SK-N-SH treated with all-trans-retinoic acid at 6 μM for 48 hours (cell line): ENCODE data around the gene OSCP1.

Experiments used
- BACH2 ChIP-seq: fragments of 250-450 bp; sonication (Bioruptor Pico); IDR thresholded peaks from 2 replicates; pipeline ENCODE4 v1.9.0; 2021; ENCODE audit warnings: mild to moderate bottlenecking, borderline replicate concordance
- CREB5 ChIP-seq: fragments of 250-450 bp; sonication (Bioruptor Pico); IDR thresholded peaks from 2 replicates; pipeline ENCODE4 v1.5.1; 2020; ENCODE audit warnings: low read depth, mild to moderate bottlenecking, moderate library complexity
- CSRNP3 ChIP-seq: fragments of 250-450 bp; sonication (Bioruptor Pico); IDR thresholded peaks from 2 replicates; pipeline ENCODE4 v1.5.1; 2021; ENCODE audit warnings: mild to moderate bottlenecking, moderate library complexity
- PATZ1 ChIP-seq: fragments of 250-450 bp; sonication (Bioruptor Pico); IDR thresholded peaks from 2 replicates; pipeline ENCODE4 v1.8.0; 2020; ENCODE audit warnings: mild to moderate bottlenecking, moderate library complexity, borderline replicate concordance
- POU6F1 ChIP-seq: fragments of 250-450 bp; sonication (Bioruptor Pico); IDR thresholded peaks from 2 replicates; pipeline ENCODE4 v1.8.0; 2021; ENCODE audit warnings: low read depth, mild to moderate bottlenecking, moderate library complexity, borderline replicate concordance
- SNAI2 ChIP-seq: fragments of 250-450 bp; sonication (Bioruptor Pico); IDR thresholded peaks from 2 replicates; pipeline ENCODE4 v1.5.0; 2020; ENCODE audit warnings: mild to moderate bottlenecking, moderate library complexity
- ZFP3 ChIP-seq: fragments of 250-450 bp; sonication (Bioruptor Pico); IDR thresholded peaks from 2 replicates; pipeline ENCODE4 v1.5.0; 2020; ENCODE audit warnings: mild to moderate bottlenecking, moderate library complexity
- ZFP30 ChIP-seq: fragments of 450-650 bp; formaldehyde crosslinking; IDR thresholded peaks from 2 replicates; pipeline ENCODE4 v1.5.0; 2022; ENCODE audit warnings: mild to moderate bottlenecking, moderate library complexity
- ZNF8 ChIP-seq: fragments of 450-650 bp; formaldehyde crosslinking; IDR thresholded peaks from 2 replicates; pipeline ENCODE4 v1.5.0; 2020; ENCODE audit warnings: mild to moderate bottlenecking, moderate library complexity

GRCh38 chr1:36476945-36477344, 26.7 kb upstream of the OSCP1 start:
- no peak for TF ChIP-seq CSRNP3 (CRISPR knock-in tag)
- TF ChIP-seq BACH2 (CRISPR knock-in tag): no peak
- TF ChIP-seq ZNF8 (CRISPR knock-in tag): no peak
- no peak for TF ChIP-seq POU6F1 (CRISPR knock-in tag)
- no peak for TF ChIP-seq SNAI2
- TF ChIP-seq CREB5 (CRISPR knock-in tag): no peak
- no peak for TF ChIP-seq ZFP30 (CRISPR knock-in tag)
- TF ChIP-seq ZFP3 (CRISPR knock-in tag): no peak
- no peak for TF ChIP-seq PATZ1
